Measurements from ENCODE around the gene TIMM13. TPM values are rescaled to one million over a fixed set of nuclear protein-coding genes. Genes with fewer than 3 reads are reported as not detected.
"Not testable (repeated sequence)": the region's sequence is repeated elsewhere in the genome, so short reads cannot be mapped to it uniquely, and the experiment has no call there.

The TIMM13 gene
- total RNA-seq, 1 donor from 2014 or later: 185 TPM

DNA sequence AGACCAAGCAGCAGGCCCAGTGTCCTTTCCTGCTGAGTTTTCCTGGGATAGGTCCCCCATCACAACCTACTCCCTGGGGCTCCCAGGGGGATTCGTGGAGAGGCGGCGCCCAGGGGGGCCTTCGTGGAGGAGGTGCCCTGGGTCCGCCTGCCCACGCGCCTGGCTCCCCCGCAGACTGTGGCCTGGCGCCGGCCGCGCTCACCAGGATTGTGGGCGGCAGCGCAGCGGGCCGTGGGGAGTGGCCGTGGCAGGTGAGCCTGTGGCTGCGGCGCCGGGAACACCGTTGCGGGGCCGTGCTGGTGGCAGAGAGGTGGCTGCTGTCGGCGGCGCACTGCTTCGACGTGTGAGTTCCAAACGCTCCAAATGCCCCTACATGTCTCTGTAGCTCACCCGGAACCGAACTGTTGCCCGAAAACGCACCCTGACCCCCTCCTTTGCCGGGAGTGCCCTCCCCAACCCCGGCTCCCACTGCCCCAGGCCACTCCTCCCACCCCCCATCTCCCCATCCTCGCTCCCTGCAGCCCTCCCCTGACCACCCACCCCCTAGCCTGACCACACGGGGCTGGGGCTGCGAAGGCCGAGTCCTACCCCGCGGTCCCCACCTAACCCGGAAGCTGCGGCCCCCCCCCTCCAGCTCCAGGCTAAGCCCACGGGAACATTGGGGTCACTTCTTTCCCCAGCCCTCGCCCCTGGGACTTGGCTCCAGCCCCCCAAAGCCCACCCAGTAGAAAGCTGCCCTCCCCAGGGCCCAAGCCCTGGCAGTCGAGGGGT is 3.3 kb downstream of the TIMM13 start:
- Mint-ChIP-seq H3K4me1 (ENCODE audit: low read depth) (peaks cover 11% of the 10 kb centered on the region), H3K9me3 (no peaks in the 10 kb centered on the region), H3K36me3 (ENCODE audit: low read depth) (peaks cover 9% of the 10 kb centered on the region), H3K27ac (no peak overlapping the region), H3K27me3 (ENCODE audit: insufficient read depth) (peaks cover 2% of the 10 kb centered on the region), H3K4me3 (no peak overlapping the region)
- intact Hi-C loops (cut with micrococcal nuclease): loop anchor here (10.0 kb wide), 1 partner anchor 1201 kb away; the partner anchor contains the start of gene CACTIN
- DNase-seq (ENCODE audit: low spot score): no peak

DNA sequence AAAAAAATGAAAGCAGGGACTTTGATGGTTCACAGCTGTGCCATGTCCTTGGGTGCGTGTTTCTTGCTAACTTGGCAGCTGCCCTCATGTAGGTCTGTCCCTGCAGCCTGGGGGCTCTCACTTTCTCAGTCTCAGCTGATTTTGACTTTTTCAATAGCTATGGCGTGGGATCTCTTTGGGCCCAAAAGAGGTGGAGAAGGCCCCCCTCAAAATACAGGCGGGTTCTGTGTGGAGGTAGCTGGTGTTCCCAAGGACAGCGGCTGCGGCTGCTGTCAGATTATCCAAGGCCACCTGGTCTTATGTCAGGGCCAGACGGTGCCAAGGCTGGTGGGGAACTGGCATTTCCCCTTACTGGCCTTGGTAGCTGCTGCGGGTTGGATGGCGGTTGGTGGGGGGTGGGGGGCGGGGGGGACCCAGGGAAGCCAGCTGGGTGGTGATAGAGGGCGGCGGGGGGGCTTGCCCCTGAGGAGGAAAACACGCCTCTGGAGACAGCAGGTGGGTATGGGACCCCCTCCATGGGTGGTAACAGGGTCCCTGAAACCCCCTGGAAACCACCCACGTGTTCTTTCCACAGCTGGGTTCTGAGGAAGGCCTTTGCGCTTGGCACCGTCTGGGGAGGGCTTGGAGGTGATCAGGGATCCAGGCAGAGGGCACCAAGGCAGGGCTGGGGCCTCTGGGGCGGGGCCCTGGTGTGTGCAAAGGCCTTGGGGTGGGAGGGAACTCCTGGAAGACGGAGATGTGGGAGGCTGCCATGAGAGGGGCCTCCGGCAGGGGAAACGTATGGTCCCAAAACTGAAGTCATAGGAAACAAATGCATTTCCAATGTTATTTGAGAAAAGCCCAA is 4.1 kb downstream of the TIMM13 start:
- no peak for DNase-seq (ENCODE audit: low spot score)
- Mint-ChIP-seq H3K36me3 (ENCODE audit: low read depth) (peaks cover 6% of the 10 kb centered on the region), H3K9me3 (no peaks in the 10 kb centered on the region), H3K27ac (no peak overlapping the region), H3K4me1 (ENCODE audit: low read depth) (peaks cover 11% of the 10 kb centered on the region), H3K27me3 (ENCODE audit: insufficient read depth) (peaks cover 2% of the 10 kb centered on the region), H3K4me3 (peak overlapping the region; percentile 11)
- intact Hi-C loops (cut with micrococcal nuclease): loop anchor here (10.0 kb wide), 1 partner anchor 1202 kb away; the partner anchor contains the start of gene CACTIN

DNA sequence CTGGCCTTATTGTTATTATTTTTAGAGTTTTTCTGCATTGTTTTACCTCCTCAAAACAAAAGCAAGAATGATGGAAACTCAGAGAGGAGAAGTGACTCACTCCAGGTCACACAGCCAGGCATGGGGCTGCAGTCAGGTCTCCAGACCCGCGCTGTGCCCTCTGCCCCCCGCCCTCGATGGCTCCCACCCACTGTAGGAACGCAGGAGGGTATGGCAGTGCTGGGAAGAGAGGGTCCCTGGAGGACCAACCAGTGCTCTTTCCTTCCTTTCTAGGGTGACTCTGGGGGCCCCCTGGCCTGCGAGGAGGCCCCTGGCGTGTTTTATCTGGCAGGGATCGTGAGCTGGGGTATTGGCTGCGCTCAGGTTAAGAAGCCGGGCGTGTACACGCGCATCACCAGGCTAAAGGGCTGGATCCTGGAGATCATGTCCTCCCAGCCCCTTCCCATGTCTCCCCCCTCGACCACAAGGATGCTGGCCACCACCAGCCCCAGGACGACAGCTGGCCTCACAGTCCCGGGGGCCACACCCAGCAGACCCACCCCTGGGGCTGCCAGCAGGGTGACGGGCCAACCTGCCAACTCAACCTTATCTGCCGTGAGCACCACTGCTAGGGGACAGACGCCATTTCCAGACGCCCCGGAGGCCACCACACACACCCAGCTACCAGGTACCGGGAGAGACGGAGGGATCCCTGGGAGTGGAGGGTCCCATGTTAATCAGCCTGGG is 5.6 kb downstream of the TIMM13 start:
- Mint-ChIP-seq H3K4me3 (no peak overlapping the region), H3K4me1 (ENCODE audit: low read depth) (peaks cover 5% of the 10 kb centered on the region), H3K27ac (no peak overlapping the region), H3K9me3 (no peaks in the 10 kb centered on the region), H3K27me3 (ENCODE audit: insufficient read depth) (no peaks in the 10 kb centered on the region), H3K36me3 (ENCODE audit: low read depth) (peaks cover 6% of the 10 kb centered on the region)
- intact Hi-C loops (cut with micrococcal nuclease): loop anchor here (10.0 kb wide), 1 partner anchor 1203 kb away; the partner anchor contains the start of gene CACTIN
- no peak for DNase-seq (ENCODE audit: low spot score)

DNA sequence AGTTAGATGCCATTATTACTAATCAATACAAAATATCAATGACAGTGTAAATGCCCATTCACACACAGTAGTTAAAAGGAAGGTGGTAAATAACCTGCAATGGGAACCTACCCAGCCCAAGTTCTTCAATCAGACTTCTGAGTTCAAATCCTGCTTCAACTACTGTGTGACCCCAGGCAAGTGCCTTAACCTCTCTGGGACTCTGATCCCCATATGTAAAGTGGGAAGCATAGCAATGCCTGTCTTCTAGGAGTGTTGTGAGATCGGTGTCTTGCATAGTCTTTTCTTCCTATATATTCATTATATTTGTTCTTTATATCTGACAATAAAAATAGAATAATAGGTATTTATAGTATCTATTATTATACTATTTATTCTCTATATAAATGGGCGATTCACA is 6.9 kb downstream of the TIMM13 start:
- Mint-ChIP-seq H3K9me3 (no peaks in the 10 kb centered on the region), H3K27ac (no peak overlapping the region)
- intact Hi-C loops (cut with micrococcal nuclease): loop anchor here (10.0 kb wide), 1 partner anchor 1204 kb away; the partner anchor contains the start of gene CACTIN

DNA sequence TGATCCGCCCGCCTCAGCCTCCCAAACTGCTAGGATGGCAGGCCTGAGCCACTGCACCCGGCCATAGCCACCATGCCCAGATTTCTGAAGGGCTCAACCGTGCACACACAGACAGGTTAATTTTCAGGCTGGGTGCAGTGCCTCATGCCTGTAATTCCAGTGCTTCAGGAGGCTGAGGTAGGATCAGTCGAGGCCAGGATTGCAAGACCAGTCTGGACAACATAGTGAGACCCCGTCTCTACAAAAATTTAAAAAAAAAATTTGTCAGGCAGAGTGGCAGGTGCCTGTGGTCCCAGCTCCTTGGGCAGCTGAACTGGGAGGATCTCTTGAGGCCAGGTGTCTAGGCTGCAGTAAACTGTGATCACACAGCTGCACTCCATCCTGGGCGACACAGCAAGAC is 7.6 kb downstream of the TIMM13 start:
- peaks cover 3% of the 10 kb centered on the region for H3K36me3 Mint-ChIP-seq (ENCODE audit: low read depth)
- H3K4me1 Mint-ChIP-seq (ENCODE audit: low read depth): no peaks in the 10 kb centered on the region
- no peak overlapping the region for H3K4me3 Mint-ChIP-seq
- DNase-seq (ENCODE audit: low spot score): no peak
- no peaks in the 10 kb centered on the region for H3K9me3 Mint-ChIP-seq
- no peaks in the 10 kb centered on the region for H3K27me3 Mint-ChIP-seq (ENCODE audit: insufficient read depth)
- H3K27ac Mint-ChIP-seq: no peak overlapping the region
- intact Hi-C loops (cut with micrococcal nuclease): loop anchor here (10.0 kb wide), 1 partner anchor 1205 kb away; the partner anchor contains the start of gene CACTIN

More for the DNA sequence above, 6.9 kb downstream of the TIMM13 start:
- H3K4me3 Mint-ChIP-seq: no peak overlapping the region
- peaks cover 3% of the 10 kb centered on the region for H3K36me3 Mint-ChIP-seq (ENCODE audit: low read depth)
- H3K4me1 Mint-ChIP-seq (ENCODE audit: low read depth): no peaks in the 10 kb centered on the region
- H3K27me3 Mint-ChIP-seq (ENCODE audit: insufficient read depth): no peaks in the 10 kb centered on the region
- DNase-seq (ENCODE audit: low spot score): no peak

DNA sequence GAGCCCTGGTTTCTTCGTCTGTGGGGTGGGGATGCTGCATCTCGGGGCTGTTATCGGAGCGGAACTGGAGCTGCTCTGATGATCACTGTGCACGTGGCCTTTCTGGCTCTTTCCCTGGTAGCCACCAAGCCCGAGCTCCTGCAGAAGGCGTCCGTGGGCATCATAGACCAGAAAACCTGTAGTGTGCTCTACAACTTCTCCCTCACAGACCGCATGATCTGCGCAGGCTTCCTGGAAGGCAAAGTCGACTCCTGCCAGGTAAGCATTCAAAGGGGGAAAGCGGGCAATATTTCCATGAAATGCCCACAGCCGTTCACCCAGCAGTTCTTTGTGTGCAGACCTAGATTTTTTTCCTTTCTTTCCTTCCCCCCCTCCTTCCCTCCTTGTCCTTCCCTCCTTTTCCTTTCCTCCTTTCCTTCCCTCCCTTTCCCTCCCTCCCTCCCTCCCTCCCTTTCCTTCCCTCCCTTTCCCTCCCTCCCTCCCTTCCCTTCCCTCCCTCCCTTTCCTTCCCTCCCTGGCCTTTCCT is 9.4 kb downstream of the TIMM13 start:
- H3K27ac Mint-ChIP-seq: no peak overlapping the region
- no peaks in the 10 kb centered on the region for H3K9me3 Mint-ChIP-seq
- no peaks in the 10 kb centered on the region for H3K4me1 Mint-ChIP-seq (ENCODE audit: low read depth)
- no peak overlapping the region for H3K4me3 Mint-ChIP-seq
- peaks cover 3% of the 10 kb centered on the region for H3K36me3 Mint-ChIP-seq (ENCODE audit: low read depth)
- no peak for DNase-seq (ENCODE audit: low spot score)
- intact Hi-C loops (cut with micrococcal nuclease): no loop called here
- H3K27me3 Mint-ChIP-seq (ENCODE audit: insufficient read depth): no peaks in the 10 kb centered on the region

DNA sequence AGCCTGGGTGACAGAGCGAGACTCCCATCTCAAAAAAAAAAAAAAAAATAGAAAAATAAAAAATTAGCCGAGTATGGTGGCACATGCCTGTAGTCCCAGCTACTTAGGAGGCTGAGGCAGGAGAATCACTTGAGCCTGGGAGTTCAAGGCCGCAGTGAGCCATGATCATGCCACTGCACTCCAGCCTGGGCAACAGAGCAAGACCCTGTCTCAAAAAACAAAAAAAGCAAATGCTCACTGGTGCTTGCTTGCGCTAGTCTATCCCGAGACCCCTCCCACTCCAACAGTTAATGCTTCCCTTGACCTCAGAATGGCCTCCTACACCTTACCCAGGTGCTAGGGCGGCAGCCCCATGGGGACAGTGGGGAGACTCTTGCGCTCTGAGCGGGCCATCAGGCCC is 9.9 kb downstream of the TIMM13 start:
- H3K27ac Mint-ChIP-seq; DNase-seq (ENCODE audit: low spot score); H3K4me3 Mint-ChIP-seq; H3K36me3 Mint-ChIP-seq (ENCODE audit: low read depth); H3K27me3 Mint-ChIP-seq (ENCODE audit: insufficient read depth); intact Hi-C loops (cut with micrococcal nuclease); H3K9me3 Mint-ChIP-seq; H3K4me1 Mint-ChIP-seq (ENCODE audit: low read depth): not testable (repeated sequence)

DNA sequence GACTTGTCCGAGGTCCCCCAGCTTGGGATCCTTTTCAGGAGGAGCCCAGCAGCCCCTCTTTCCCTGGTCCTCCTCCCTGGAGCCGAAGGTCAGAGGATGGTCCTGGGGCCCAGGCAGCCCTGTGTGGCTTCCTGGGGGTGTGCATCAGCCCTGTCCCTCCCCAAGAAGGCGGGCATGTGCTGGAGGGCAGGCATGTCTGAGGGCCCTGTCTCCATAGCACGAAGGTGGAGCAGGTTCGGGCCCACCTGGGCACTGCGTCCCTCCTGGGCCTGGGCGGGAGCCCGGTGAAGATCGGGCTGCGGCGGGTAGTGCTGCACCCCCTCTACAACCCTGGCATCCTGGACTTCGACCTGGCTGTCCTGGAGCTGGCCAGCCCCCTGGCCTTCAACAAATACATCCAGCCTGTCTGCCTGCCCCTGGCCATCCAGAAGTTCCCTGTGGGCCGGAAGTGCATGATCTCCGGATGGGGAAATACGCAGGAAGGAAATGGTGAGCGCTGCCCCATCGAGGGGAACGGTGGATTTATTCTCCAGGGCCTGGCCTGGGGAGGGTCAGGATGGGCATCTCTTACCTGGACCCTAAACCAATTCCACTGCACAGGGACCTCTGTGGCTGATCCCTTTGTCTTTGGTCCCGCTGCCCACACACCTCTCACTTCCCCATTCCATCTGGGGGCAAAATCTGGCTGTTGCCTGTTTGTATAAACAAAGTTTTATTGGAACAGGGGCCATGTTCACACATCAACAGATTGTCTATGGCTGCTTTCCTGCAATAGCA is 10.9 kb downstream of the TIMM13 start:
- no peak overlapping the region for H3K27ac Mint-ChIP-seq
- peaks cover 3% of the 10 kb centered on the region for H3K36me3 Mint-ChIP-seq (ENCODE audit: low read depth)
- no peaks in the 10 kb centered on the region for H3K27me3 Mint-ChIP-seq (ENCODE audit: insufficient read depth)
- intact Hi-C loops (cut with micrococcal nuclease): no loop called here
- DNase-seq (ENCODE audit: low spot score): no peak
- no peak overlapping the region for H3K4me3 Mint-ChIP-seq
- H3K9me3 Mint-ChIP-seq: no peaks in the 10 kb centered on the region
- no peaks in the 10 kb centered on the region for H3K4me1 Mint-ChIP-seq (ENCODE audit: low read depth)

DNA sequence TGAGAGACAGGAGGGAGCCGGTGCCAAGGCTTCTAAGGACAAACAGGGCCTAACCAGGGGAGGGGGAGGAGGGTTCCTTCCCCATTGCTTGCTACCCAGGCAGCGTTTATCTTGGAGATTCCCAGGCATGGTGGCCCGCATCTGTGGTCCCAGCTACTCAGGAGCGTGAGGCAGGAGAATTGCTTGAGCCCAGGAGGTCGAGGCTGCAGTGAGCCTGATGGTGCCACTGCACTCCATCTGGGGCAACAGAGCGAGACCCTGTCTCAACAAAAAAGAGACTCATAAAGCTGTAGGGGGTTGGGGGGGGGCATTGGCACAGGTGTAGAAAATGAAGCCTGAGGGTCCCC is 11.4 kb downstream of the TIMM13 start:
- H3K27me3 Mint-ChIP-seq (ENCODE audit: insufficient read depth): no peaks in the 10 kb centered on the region
- H3K36me3 Mint-ChIP-seq (ENCODE audit: low read depth): peaks cover 3% of the 10 kb centered on the region
- intact Hi-C loops (cut with micrococcal nuclease): no loop called here
- no peak overlapping the region for H3K4me3 Mint-ChIP-seq
- DNase-seq (ENCODE audit: low spot score): no peak
- H3K9me3 Mint-ChIP-seq: no peaks in the 10 kb centered on the region
- no peak overlapping the region for H3K27ac Mint-ChIP-seq
- no peaks in the 10 kb centered on the region for H3K4me1 Mint-ChIP-seq (ENCODE audit: low read depth)

DNA sequence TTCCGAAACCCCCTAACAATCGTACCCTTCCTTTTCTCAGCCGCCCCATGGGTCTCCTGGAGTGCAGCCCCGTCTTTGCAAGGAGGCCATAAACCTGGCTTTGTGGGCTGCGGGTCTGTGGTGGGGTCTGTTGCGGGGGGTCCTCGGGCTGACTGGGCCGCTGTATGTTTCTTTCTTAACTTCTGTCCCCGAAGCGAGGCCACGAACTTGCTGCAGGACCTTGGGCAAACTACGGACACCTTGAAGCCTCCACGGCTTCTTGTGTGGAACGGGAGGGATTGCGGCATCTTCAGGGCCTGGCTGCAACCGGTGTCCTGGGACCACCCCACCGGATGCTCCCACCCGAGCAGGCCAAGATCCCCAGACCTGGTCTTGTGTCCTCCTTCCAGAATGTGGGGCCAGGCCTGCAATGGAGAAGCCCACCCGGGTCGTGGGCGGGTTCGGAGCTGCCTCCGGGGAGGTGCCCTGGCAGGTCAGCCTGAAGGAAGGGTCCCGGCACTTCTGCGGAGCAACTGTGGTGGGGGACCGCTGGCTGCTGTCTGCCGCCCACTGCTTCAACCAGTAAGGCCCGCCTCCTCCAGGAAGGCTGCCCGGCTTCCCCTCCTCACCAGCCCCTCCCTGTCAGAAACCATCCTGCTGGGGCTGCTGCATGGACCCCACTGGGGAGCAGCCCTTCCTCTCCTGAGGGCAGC is 12.0 kb downstream of the TIMM13 start:
- no peak for DNase-seq (ENCODE audit: low spot score)
- no peaks in the 10 kb centered on the region for H3K4me1 Mint-ChIP-seq (ENCODE audit: low read depth)
- intact Hi-C loops (cut with micrococcal nuclease): no loop called here
- H3K9me3 Mint-ChIP-seq: no peaks in the 10 kb centered on the region
- H3K36me3 Mint-ChIP-seq (ENCODE audit: low read depth): peaks cover 3% of the 10 kb centered on the region
- H3K4me3 Mint-ChIP-seq: no peak overlapping the region
- no peaks in the 10 kb centered on the region for H3K27me3 Mint-ChIP-seq (ENCODE audit: insufficient read depth)
- no peak overlapping the region for H3K27ac Mint-ChIP-seq

DNA sequence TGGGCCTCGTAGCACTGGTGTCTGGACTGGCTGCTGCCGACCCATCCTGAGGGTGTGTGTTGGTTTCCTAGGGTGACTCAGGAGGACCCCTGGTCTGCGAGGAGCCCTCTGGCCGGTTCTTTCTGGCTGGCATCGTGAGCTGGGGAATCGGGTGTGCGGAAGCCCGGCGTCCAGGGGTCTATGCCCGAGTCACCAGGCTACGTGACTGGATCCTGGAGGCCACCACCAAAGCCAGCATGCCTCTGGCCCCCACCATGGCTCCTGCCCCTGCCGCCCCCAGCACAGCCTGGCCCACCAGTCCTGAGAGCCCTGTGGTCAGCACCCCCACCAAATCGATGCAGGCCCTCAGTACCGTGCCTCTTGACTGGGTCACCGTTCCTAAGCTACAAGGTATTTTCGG is 13.8 kb downstream of the TIMM13 start:
- DNase-seq (ENCODE audit: low spot score): no peak
- H3K4me3 Mint-ChIP-seq: no peak overlapping the region
- H3K27ac Mint-ChIP-seq: no peak overlapping the region
- no peaks in the 10 kb centered on the region for H3K4me1 Mint-ChIP-seq (ENCODE audit: low read depth)
- H3K27me3 Mint-ChIP-seq (ENCODE audit: insufficient read depth): peaks cover 2% of the 10 kb centered on the region
- intact Hi-C loops (cut with micrococcal nuclease): no loop called here
- peaks cover 3% of the 10 kb centered on the region for H3K36me3 Mint-ChIP-seq (ENCODE audit: low read depth)
- H3K9me3 Mint-ChIP-seq: peaks cover 6% of the 10 kb centered on the region
